Kidney (tissue), 14 donors: ENCODE measurements around the gene NHLRC1. TPM values are rescaled to one million over a fixed set of nuclear protein-coding genes. Genes with fewer than 3 reads are reported as not detected.

Experiments
- DNase-seq, 5 donors: peaks; one replicate each; pipeline ENCODE4 v3.0.0-alpha.2; 2013 to 2020
- FAIRE-seq: peaks from 2 replicates; lab custom pipeline; 2012; peaks lifted over from hg19 to GRCh38; lab: Jason Lieb, UNC
- H3K27ac ChIP-seq, 2 donors: one replicate each; pipeline ENCODE4 v1.7.0; 2013; ENCODE audit warnings: low read depth in 2 of 2, low read length in 2 of 2, inconsistent platforms in 1 of 2
- H3K27me3 ChIP-seq: one replicate; pipeline ENCODE4 v1.7.1; 2013; ENCODE audit warnings: low read length, inconsistent platforms; ENCODE audit not compliant: control insufficient read depth, insufficient read depth
- H3K36me3 ChIP-seq, 3 donors: one replicate each; pipeline versions ENCODE4 v1.7.0 to v1.7.1; 2013; ENCODE audit warnings: low read length in 3 of 3, control low read depth in 1 of 3, inconsistent platforms in 1 of 3; ENCODE audit not compliant: insufficient read depth in 3 of 3, control insufficient read depth in 2 of 3
- H3K4me1 ChIP-seq, 3 donors: one replicate each; pipeline versions ENCODE4 v1.7.0 to v1.7.1; 2013; ENCODE audit warnings: low read length in 3 of 3, inconsistent platforms in 1 of 3, low read depth in 1 of 3; ENCODE audit not compliant: control insufficient read depth in 2 of 3, insufficient read depth in 2 of 3
- H3K4me3 ChIP-seq, 3 donors: one replicate each; pipeline versions ENCODE4 v1.7.0 to v1.8.1; 2013; ENCODE audit warnings: low read length in 3 of 3, control low read depth in 1 of 3, inconsistent platforms in 1 of 3
- H3K9ac ChIP-seq, 3 donors: one replicate each; pipeline versions ENCODE4 v1.7.0 to v1.7.1; 2013; ENCODE audit warnings: low read length in 3 of 3, control low read depth in 1 of 3, inconsistent platforms in 1 of 3
- H3K9me3 ChIP-seq, 3 donors: one replicate each; pipeline versions ENCODE4 v1.7.0 to v1.7.1; 2013; ENCODE audit warnings: low read length in 3 of 3, control low read depth in 1 of 3, inconsistent platforms in 1 of 3; ENCODE audit not compliant: control insufficient read depth in 2 of 3, insufficient read depth in 1 of 3
- CTCF ChIP-seq: IDR thresholded peaks from 3 replicates; pipeline ENCODE4 v1.5.1; 2012; ENCODE audit warnings: mild to moderate bottlenecking, moderate library complexity, borderline replicate concordance; ENCODE audit not compliant: insufficient read depth; ENCODE audit errors: extremely low read depth
- intact Hi-C: fragments of 100-400 bp; cut with DNase I; formaldehyde crosslinking; loops from one replicate; pipeline ENCODE4 v1.11.1; 2022
- polyA plus RNA-seq: library from polyadenylated mRNA; stranded (reverse); fragments of 350-450 nt; fragmentation: Illumina TruSeq; extraction: RNeasy Lipid Tissue Mini Kit (QIAGEN cat#74804); gene quantifications from one replicate; pipeline ENCODE4 v1.2.3, GENCODE V29; 2014; ENCODE audit warnings: low read depth, low replicate concordance; ENCODE audit not compliant: insufficient read depth
- total RNA-seq: library from RNA; stranded (reverse); fragmentation: NEBNext Ultra II Directional; extraction: Animal tissue kit (Norgen Biotek cat#: 25700); gene quantifications from one replicate; pipeline ENCODE4 v1.2.1, GENCODE V29; 2021
- donor health status: control.
- donor health status: control.
- donor health status: control.
- donor health status: control.
- donor health status: control.
- donor health status: DM: yes; HTN: yes; CAD: no.
- donor health status: Normal renal cell carcinoma (clear cell type).

The NHLRC1 gene
- total and polyA plus RNA-seq, 2 donors from 2014 or later: 1.8 to 2.0 TPM

- Histone ChIP-seq H3K27ac (no peak overlapping the region), H3K36me3 (no peaks in the 10 kb centered on the region), H3K4me3 (no peak overlapping the region), H3K4me1 (no peaks in the 10 kb centered on the region), H3K9ac (no peak overlapping the region), H3K9me3 (no peaks in the 10 kb centered on the region), H3K27me3 (no peaks in the 10 kb centered on the region)
- FAIRE-seq (no peak), DNase-seq (no peak)
- no peak for TF ChIP-seq CTCF
- intact Hi-C loops: no loop called here
Observed at GRCh38 chr6:18115356-18115755, 7.1 kb downstream of the NHLRC1 start.

GRCh38 chr6:18110162-18110561 is 12.3 kb downstream of the NHLRC1 start:
- intact Hi-C loops: no loop called here
- Histone ChIP-seq H3K9ac (no peak overlapping the region), H3K27me3 (no peaks in the 10 kb centered on the region), H3K27ac (no peak overlapping the region), H3K36me3 (no peaks in the 10 kb centered on the region), H3K4me1 (no peaks in the 10 kb centered on the region), H3K4me3 (no peak overlapping the region), H3K9me3 (no peaks in the 10 kb centered on the region)
- no peak for FAIRE-seq
- no peak for DNase-seq
- no peak for TF ChIP-seq CTCF

- DNase-seq (no peak), FAIRE-seq (no peak)
- Histone ChIP-seq H3K9ac (no peak overlapping the region), H3K27me3 (no peaks in the 10 kb centered on the region), H3K36me3 (no peaks in the 10 kb centered on the region), H3K9me3 (no peaks in the 10 kb centered on the region), H3K4me3 (no peak overlapping the region), H3K27ac (no peak overlapping the region), H3K4me1 (no peaks in the 10 kb centered on the region)
- TF ChIP-seq CTCF: no peak
- intact Hi-C loops: no loop called here
Observed at GRCh38 chr6:18107061-18107460, 15.4 kb downstream of the NHLRC1 start.
